ENCODE measurements around the gene DNAI1. TPM values are rescaled to one million over a fixed set of nuclear protein-coding genes. Genes with fewer than 3 reads are reported as not detected.

Gene DNAI1
- total RNA-seq, 2 donors from 2014 or later: not detected

- TF ChIP-seq CTCF (IDR thresholded peaks at IDR 0.05): no peak
- no peak overlapping the region for H3K27ac ChIP-seq
- peaks cover 6% of the 10 kb centered on the region for H3K27me3 ChIP-seq (replicated peaks; ENCODE audit: insufficient read depth)
- H3K36me3 ChIP-seq: no peaks in the 10 kb centered on the region
- DNase-seq (ENCODE audit: low spot score): no peak
- no peaks in the 10 kb centered on the region for H3K4me1 ChIP-seq (ENCODE audit: control insufficient read depth in 1 of 2, low read depth in 2 of 2)
- H3K9me3 ChIP-seq: no peaks in the 10 kb centered on the region
- H3K4me3 ChIP-seq: no peak overlapping the region
- ATAC-seq (ENCODE audit: insufficient number of reproducible peaks, low FRiP score, low read depth): no peak
These were observed 111.8 kb downstream of the DNAI1 start for GRCh38 chr9:34570376-34570775.

Other genes starting within 250 kb of the DNAI1 start
- gene KIF24, start 129.5 kb upstream of the DNAI1 start, total RNA-seq: 1 to 10 TPM in 1 of 2 donors, under 1 TPM in 1; 0.56 to 1.1 TPM
- gene NUDT2, start 129.2 kb upstream of the DNAI1 start, total RNA-seq: 10 to 100 TPM in 1 of 2 donors, 1 to 10 TPM in 1; 3.4 to 20.8 TPM
- 10 to 100 TPM in 1 of 2 donors, 1 to 10 TPM in 1; 7.4 to 12.1 TPM for gene MYORG, start 81.9 kb upstream of the DNAI1 start, total RNA-seq
- 10 to 100 TPM; 19.2 to 20.2 TPM for gene FAM219A, start 235 bp upstream of the DNAI1 start, total RNA-seq
- gene ENHO, start 64.2 kb downstream of the DNAI1 start, total RNA-seq: not detected
- 10 to 100 TPM in 1 of 2 donors, 1 to 10 TPM in 1; 8.7 to 13.7 TPM for gene CNTFR, start 130.9 kb downstream of the DNAI1 start, total RNA-seq
- gene RPP25L, start 153.3 kb downstream of the DNAI1 start, total RNA-seq: 1 to 10 TPM; 5.5 to 8.7 TPM
- gene DCTN3, start 161.7 kb downstream of the DNAI1 start, total RNA-seq: 10 to 100 TPM; 48.1 to 70.4 TPM
- gene ARID3C, start 170.3 kb downstream of the DNAI1 start, total RNA-seq: not detected
- gene SIGMAR1, start 179.0 kb downstream of the DNAI1 start, total RNA-seq: 100 to 1,000 TPM in 1 of 2 donors, 10 to 100 TPM in 1; 77.0 to 131 TPM
- gene GALT, start 187.9 kb downstream of the DNAI1 start, total RNA-seq: 10 to 100 TPM; 67.7 to 78.4 TPM
- 10 to 100 TPM; 81.3 to 99.0 TPM for gene IL11RA, start 193.4 kb downstream of the DNAI1 start, total RNA-seq
- not detected for gene CCL27, start 203.9 kb downstream of the DNAI1 start, total RNA-seq
- gene CCL19, start 232.5 kb downstream of the DNAI1 start, total RNA-seq: 1 to 10 TPM; 5.4 to 8.0 TPM